GM12878 (cell line): ENCODE measurements around the gene C1QB. TPM values are rescaled to one million over a fixed set of nuclear protein-coding genes. Genes with fewer than 3 reads are reported as not detected.

ENCODE experiments used
- ATAC-seq: fragments of 200-7000 bp; cut with Tn5 transposase; 3 replicates; pipeline ENCODE4 v1.9.1; 2020; ENCODE audit warnings: mild to moderate bottlenecking, moderate library complexity
- BruUV-seq: library from RNA; stranded (reverse); fragments of 400-500 nt; replicated peaks from 2 replicates; lab custom pipeline; 2021; lab: Mats Ljungman, UMichigan
- CTCF ChIA-PET: fragments of 300-600 bp; sonication (Branson Sonifier 250); formaldehyde crosslinking; extraction: SDS; loops from one replicate; lab custom pipeline; 2021; ENCODE audit warnings: inconsistent platforms; lab: Yijun Ruan, JAX
- POLR2A ChIA-PET: fragments of 350-600 bp; formaldehyde crosslinking; extraction: SDS; loops from one replicate; lab custom pipeline; 2021; ENCODE audit warnings: inconsistent platforms; lab: Charles Lee
- RAD21 ChIA-PET: fragments of 300-600 bp; sonication (Branson Sonifier 250); formaldehyde crosslinking; loops from one replicate; lab custom pipeline; 2023; ENCODE audit warnings: antibody characterized with exemption; ENCODE audit not compliant: unreplicated experiment; lab: Charles Lee
- SMC1A ChIA-PET: fragments of 300-600 bp; sonication (Branson Sonifier 250); formaldehyde crosslinking; loops from one replicate; lab custom pipeline; 2023; ENCODE audit not compliant: unreplicated experiment, uncharacterized antibody; lab: Charles Lee
- DNase-seq: peaks from one replicate; pipeline ENCODE4 v3.0.0-alpha.2; 2011; ENCODE audit warnings: low read depth, low spot score
- FAIRE-seq: peaks from 3 replicates; lab custom pipeline; 2011; peaks lifted over from hg19 to GRCh38; lab: Jason Lieb, UNC
- H2AFZ ChIP-seq: 2 replicates; pipeline ENCODE4 v1.6.0; 2011; ENCODE audit warnings: low read depth, low read length, control low read depth; ENCODE audit not compliant: control insufficient read depth
- H3K27ac ChIP-seq: 2 replicates; pipeline ENCODE4 v1.5.1; 2011; ENCODE audit warnings: control low read depth; ENCODE audit not compliant: control insufficient read depth, insufficient read depth
- H3K27me3 ChIP-seq, 2 experiments: replicated peaks in 1 of 2; 2 replicates each; pipeline versions ENCODE4 v1.6.0 to v1.6.1; 2011; ENCODE audit warnings: low read length in 1 of 2; ENCODE audit not compliant: control insufficient read depth in 2 of 2, insufficient read depth in 2 of 2
- H3K36me3 ChIP-seq, 2 experiments: 2 replicates each; pipeline ENCODE4 v1.5.1; 2011; ENCODE audit warnings: low read length in 1 of 2; ENCODE audit not compliant: control insufficient read depth in 2 of 2, insufficient read depth in 2 of 2
- H3K4me1 ChIP-seq: 2 replicates; pipeline ENCODE4 v1.6.1; 2011; ENCODE audit warnings: mild to moderate bottlenecking, low read length, moderate library complexity, mixed read lengths; ENCODE audit not compliant: control insufficient read depth, insufficient read depth
- H3K4me2 ChIP-seq: 2 replicates; pipeline ENCODE4 v1.6.0; 2011; ENCODE audit warnings: control low read depth; ENCODE audit not compliant: control insufficient read depth, insufficient read depth
- H3K4me3 ChIP-seq: fragments of 200-600 bp; sonication (generic); 2 replicates; pipeline ENCODE4 v1.5.1; 2016
- H3K79me2 ChIP-seq: 2 replicates; pipeline ENCODE4 v1.6.0; 2011; ENCODE audit warnings: low read length; ENCODE audit not compliant: control insufficient read depth, insufficient read depth
- H3K9ac ChIP-seq: 2 replicates; pipeline ENCODE4 v1.8.0; 2011; ENCODE audit warnings: low read length, control low read depth, mixed read lengths; ENCODE audit not compliant: control insufficient read depth, insufficient read depth
- H3K9me3 ChIP-seq: replicated peaks from 3 replicates; pipeline ENCODE4 v1.5.1; 2011; ENCODE audit warnings: mild to moderate bottlenecking, low read length; ENCODE audit not compliant: control insufficient read depth, insufficient read depth
- H4K20me1 ChIP-seq: 2 replicates; pipeline ENCODE4 v1.6.0; 2011; ENCODE audit not compliant: control insufficient read depth, insufficient read depth
- BMI1 ChIP-seq: fragments of 450-650 bp; IDR thresholded peaks from 2 replicates; pipeline ENCODE4 v1.6.1; 2016; ENCODE audit warnings: mild to moderate bottlenecking, moderate library complexity, borderline replicate concordance
- CREB1 ChIP-seq: IDR thresholded peaks from 2 replicates; pipeline ENCODE4 v1.6.1; 2012; ENCODE audit warnings: low read depth, mild to moderate bottlenecking, inconsistent platforms
- E2F8 ChIP-seq: fragments of 450-650 bp; IDR thresholded peaks from 2 replicates; pipeline ENCODE4 v1.6.1; 2018; ENCODE audit warnings: mild to moderate bottlenecking, low read depth, moderate library complexity; ENCODE audit not compliant: partially characterized antibody
- FOS ChIP-seq: IDR thresholded peaks from 3 replicates; pipeline ENCODE4 v1.6.1; 2011; ENCODE audit warnings: borderline replicate concordance; ENCODE audit not compliant: insufficient read length; ENCODE audit errors: extremely low read depth
- MYC ChIP-seq: IDR thresholded peaks from 2 replicates; pipeline ENCODE4 v1.6.1; 2011; ENCODE audit warnings: mild to moderate bottlenecking, low read length, moderate library complexity, inconsistent platforms; ENCODE audit not compliant: insufficient read depth, insufficient replicate concordance, insufficient read length, severe bottlenecking
- PAX8 ChIP-seq: fragments of 450-650 bp; IDR thresholded peaks from 2 replicates; pipeline ENCODE4 v1.6.1; 2017; ENCODE audit warnings: mild to moderate bottlenecking, moderate library complexity
- RCOR1 ChIP-seq: conservative IDR thresholded peaks from 2 replicates; pipeline ENCODE4 v1.6.1; 2012; ENCODE audit warnings: low read depth, low read length, improper control_type of control experiment
- RUNX3 ChIP-seq: IDR thresholded peaks from 2 replicates; pipeline ENCODE4 v1.6.1; 2012; ENCODE audit warnings: low read length, inconsistent platforms
- YY1 ChIP-seq: IDR thresholded peaks from 2 replicates; pipeline ENCODE4 v1.6.1; 2011; ENCODE audit warnings: low read depth, mild to moderate bottlenecking, low read length
- ZNF24 ChIP-seq: fragments of 450-650 bp; IDR thresholded peaks from 2 replicates; pipeline ENCODE4 v1.6.1; 2017; ENCODE audit warnings: antibody characterized with exemption, mild to moderate bottlenecking
- WGBS: methylation state at CpG from one replicate; pipeline ENCODE4 v1.1.6; 2016; ENCODE audit warnings: low lambda C conversion rate; ENCODE audit not compliant: insufficient replicate concordance, insufficient coverage; ENCODE audit errors: missing lambda C conversion rate; 5-methylcytosine and 5-hydroxymethylcytosine counted together
- in situ Hi-C: fragments of 300-500 bp; cut with MboI; formaldehyde crosslinking; loops from 9 replicates; pipeline ENCODE4 v1.14.3; 2018; ENCODE audit warnings: mixed read lengths
- intact Hi-C: fragments of 100-400 bp; cut with micrococcal nuclease; formaldehyde crosslinking; loops from one replicate; pipeline ENCODE4 v1.14.2; 2022; ENCODE audit not compliant: unreplicated experiment
- polyA plus RNA-seq, 11 experiments: library from polyadenylated mRNA; depleted of rRNA in 4 of 11; unstranded in 6 of 11; stranded (reverse) in 5 of 11; fragments of >200 nt; fragmentation: Nextera tagmentation in 4 of 11; fragmentation: Illumina TruSeq in 1 of 11; extraction: Ambion mirVana in 4 of 11; extraction: Trizol in 1 of 11; gene quantifications; 1 replicate in 1 of 11; 2 replicates in 10 of 11; pipeline versions ENCODE4 v1.2.1 to v1.2.3, GENCODE V29; 2011 to 2016; ENCODE audit warnings: inconsistent platforms in 2 of 11, missing spikeins in 2 of 11, low read depth in 1 of 11
- total RNA-seq, 4 experiments: library from RNA; depleted of rRNA in 3 of 4; stranded (reverse); fragments of >200 nt in 3 of 4; fragmentation: Illumina TruSeq in 1 of 4; extraction: Trizol in 1 of 4; gene quantifications; 2 replicates each; pipeline versions ENCODE4 v1.2.1 to v1.2.3, GENCODE V29; 2013 to 2021
- TF ChIP-seq, protein P1 (sequence below): fragments of 450-650 bp; IDR thresholded peaks from 2 replicates; pipeline ENCODE4 v1.6.1; 2017; ENCODE audit warnings: antibody characterized with exemption, mild to moderate bottlenecking, moderate library complexity
- TF ChIP-seq, protein P2 (sequence below): fragments of 450-650 bp; IDR thresholded peaks from 2 replicates; pipeline ENCODE4 v1.6.1; 2017; ENCODE audit warnings: mild to moderate bottlenecking, low read depth, inconsistent platforms; ENCODE audit not compliant: poor library complexity, severe bottlenecking
- TF ChIP-seq, protein P3 (sequence below): fragments of 150-350 bp; IDR thresholded peaks from 2 replicates; pipeline ENCODE4 v1.6.1; 2016; ENCODE audit warnings: low read depth, low read length

Gene C1QB
- total and polyA plus RNA-seq, 10 of the 15 experiments (the other 5 are each of a cell fraction or from before 2014, with no cell fraction given), result 0.62 TPM; not detected in 9

DNA sequence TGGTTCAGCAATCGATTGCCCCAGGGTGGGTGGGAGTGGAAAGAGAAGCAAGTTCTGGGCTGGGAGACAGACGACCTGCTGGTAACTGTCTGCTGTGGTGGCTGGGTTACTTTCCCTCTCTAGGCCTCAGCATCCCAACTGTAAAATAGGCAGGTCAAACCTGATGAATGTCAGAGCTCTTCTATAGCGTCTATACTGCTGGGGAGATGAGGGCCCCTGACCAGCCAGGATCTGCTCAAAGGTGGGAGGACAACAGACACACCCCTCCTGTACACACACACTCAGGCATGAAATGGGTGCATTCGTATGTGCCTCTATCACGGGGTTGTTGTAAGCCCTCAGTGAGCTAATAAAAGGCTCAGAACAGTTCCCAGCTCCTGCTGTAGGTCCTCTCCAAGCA is 44.9 kb downstream of the C1QB start:
- no peak overlapping the region for H3K27ac ChIP-seq
- ChIA-PET CTCF (no interaction called here), POLR2A (interaction anchor here (0.5 kb wide), 1 partner anchor 194 kb away, joined by 3 read pairs; no protein-coding TSS in a partner anchor), SMC1A (no interaction called here), RAD21 (no interaction called here)
- DNase-seq (no peak), FAIRE-seq (no peak), ATAC-seq (no peak)
- no peak overlapping the region for H2AFZ ChIP-seq
- no TSS peak for BruUV-seq
- no peak overlapping the region for H3K4me2 ChIP-seq
- no peak overlapping the region for H3K9ac ChIP-seq
- H3K4me1 ChIP-seq, result no peaks in the 10 kb centered on the region
- H3K27me3 ChIP-seq, result peaks cover 0 to 2% of the 10 kb centered on the region in 2 experiments; a peak in 1 of 4 replicates
- no peak overlapping the region for H3K4me3 ChIP-seq
- in situ Hi-C loops, result no loop called here
- H3K79me2 ChIP-seq, result no peaks in the 10 kb centered on the region
- no peaks in the 10 kb centered on the region for H3K36me3 ChIP-seq
- 10% methylated on average over 5 of the region's 5 CpGs for WGBS
- H3K9me3 ChIP-seq, result no peaks in the 10 kb centered on the region
- H4K20me1 ChIP-seq, result no peaks in the 10 kb centered on the region
- intact Hi-C loops, result no loop called here
- no peak for TF ChIP-seq E2F8
- no peak for TF ChIP-seq MYC
- TF ChIP-seq YY1, result no peak
- no peak for TF ChIP-seq PAX8
- TF ChIP-seq RUNX3, result no peak
- no peak for TF ChIP-seq ZNF24
- TF ChIP-seq, protein P1, sequence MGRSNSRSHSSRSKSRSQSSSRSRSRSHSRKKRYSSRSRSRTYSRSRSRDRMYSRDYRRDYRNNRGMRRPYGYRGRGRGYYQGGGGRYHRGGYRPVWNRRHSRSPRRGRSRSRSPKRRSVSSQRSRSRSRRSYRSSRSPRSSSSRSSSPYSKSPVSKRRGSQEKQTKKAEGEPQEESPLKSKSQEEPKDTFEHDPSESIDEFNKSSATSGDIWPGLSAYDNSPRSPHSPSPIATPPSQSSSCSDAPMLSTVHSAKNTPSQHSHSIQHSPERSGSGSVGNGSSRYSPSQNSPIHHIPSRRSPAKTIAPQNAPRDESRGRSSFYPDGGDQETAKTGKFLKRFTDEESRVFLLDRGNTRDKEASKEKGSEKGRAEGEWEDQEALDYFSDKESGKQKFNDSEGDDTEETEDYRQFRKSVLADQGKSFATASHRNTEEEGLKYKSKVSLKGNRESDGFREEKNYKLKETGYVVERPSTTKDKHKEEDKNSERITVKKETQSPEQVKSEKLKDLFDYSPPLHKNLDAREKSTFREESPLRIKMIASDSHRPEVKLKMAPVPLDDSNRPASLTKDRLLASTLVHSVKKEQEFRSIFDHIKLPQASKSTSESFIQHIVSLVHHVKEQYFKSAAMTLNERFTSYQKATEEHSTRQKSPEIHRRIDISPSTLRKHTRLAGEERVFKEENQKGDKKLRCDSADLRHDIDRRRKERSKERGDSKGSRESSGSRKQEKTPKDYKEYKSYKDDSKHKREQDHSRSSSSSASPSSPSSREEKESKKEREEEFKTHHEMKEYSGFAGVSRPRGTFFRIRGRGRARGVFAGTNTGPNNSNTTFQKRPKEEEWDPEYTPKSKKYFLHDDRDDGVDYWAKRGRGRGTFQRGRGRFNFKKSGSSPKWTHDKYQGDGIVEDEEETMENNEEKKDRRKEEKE, result no peak
- TF ChIP-seq BMI1, result no peak
- no peak for TF ChIP-seq CREB1
- TF ChIP-seq FOS, result no peak
- no peak for TF ChIP-seq RCOR1
- TF ChIP-seq, protein P2, sequence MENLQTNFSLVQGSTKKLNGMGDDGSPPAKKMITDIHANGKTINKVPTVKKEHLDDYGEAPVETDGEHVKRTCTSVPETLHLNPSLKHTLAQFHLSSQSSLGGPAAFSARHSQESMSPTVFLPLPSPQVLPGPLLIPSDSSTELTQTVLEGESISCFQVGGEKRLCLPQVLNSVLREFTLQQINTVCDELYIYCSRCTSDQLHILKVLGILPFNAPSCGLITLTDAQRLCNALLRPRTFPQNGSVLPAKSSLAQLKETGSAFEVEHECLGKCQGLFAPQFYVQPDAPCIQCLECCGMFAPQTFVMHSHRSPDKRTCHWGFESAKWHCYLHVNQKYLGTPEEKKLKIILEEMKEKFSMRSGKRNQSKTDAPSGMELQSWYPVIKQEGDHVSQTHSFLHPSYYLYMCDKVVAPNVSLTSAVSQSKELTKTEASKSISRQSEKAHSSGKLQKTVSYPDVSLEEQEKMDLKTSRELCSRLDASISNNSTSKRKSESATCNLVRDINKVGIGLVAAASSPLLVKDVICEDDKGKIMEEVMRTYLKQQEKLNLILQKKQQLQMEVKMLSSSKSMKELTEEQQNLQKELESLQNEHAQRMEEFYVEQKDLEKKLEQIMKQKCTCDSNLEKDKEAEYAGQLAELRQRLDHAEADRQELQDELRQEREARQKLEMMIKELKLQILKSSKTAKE, result no peak
- TF ChIP-seq, protein P3, sequence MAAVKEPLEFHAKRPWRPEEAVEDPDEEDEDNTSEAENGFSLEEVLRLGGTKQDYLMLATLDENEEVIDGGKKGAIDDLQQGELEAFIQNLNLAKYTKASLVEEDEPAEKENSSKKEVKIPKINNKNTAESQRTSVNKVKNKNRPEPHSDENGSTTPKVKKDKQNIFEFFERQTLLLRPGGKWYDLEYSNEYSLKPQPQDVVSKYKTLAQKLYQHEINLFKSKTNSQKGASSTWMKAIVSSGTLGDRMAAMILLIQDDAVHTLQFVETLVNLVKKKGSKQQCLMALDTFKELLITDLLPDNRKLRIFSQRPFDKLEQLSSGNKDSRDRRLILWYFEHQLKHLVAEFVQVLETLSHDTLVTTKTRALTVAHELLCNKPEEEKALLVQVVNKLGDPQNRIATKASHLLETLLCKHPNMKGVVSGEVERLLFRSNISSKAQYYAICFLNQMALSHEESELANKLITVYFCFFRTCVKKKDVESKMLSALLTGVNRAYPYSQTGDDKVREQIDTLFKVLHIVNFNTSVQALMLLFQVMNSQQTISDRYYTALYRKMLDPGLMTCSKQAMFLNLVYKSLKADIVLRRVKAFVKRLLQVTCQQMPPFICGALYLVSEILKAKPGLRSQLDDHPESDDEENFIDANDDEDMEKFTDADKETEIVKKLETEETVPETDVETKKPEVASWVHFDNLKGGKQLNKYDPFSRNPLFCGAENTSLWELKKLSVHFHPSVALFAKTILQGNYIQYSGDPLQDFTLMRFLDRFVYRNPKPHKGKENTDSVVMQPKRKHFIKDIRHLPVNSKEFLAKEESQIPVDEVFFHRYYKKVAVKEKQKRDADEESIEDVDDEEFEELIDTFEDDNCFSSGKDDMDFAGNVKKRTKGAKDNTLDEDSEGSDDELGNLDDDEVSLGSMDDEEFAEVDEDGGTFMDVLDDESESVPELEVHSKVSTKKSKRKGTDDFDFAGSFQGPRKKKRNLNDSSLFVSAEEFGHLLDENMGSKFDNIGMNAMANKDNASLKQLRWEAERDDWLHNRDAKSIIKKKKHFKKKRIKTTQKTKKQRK, result no peak
